HuH-7 (cell line): Measurements from ENCODE around the gene TMED10.

Source experiments
- DNase-seq: peaks from one replicate; pipeline ENCODE4 v3.0.0; 2011; ENCODE audit warnings: low spot score

Gene TMED10

DNA sequence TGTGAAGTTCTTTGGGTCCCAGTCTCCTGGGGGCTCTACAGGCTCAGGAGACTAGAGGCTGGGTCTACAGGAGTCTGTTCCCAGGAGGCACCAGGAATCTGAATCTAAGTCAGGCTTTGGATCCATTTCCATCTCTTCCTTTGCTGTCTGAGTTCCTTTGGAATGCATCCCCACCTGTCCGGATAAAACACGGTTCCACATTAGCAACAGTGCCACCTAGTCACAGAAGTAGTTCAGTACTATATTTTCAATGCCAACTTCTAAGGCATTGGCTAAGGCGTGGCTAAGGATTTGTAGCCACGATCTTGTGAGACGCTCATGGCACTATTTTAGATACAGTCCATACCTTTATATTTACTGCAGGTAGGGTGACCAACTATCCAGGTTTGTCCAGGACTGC, 91.9 kb downstream of the TMED10 start:
- DNase-seq, result no peak

DNA sequence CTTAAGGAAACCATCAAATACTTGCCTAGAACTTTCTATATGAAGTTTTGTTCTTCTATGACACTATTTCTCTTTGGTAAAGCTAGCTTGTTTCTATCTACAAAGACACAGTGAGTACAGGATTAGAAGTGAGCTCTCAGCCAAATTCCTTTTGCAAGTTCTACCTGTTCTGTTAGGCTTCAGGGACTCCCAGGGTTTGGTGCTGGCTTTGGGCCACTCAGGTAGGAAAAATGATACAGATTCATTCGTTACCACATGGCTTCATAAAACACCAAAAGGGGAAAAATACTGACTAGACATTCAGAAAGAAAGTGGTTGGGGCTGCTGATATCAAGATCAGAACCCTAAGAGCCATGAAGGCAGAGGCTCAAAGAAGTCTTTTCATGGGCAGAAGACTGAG, 93.1 kb downstream of the TMED10 start:
- no peak for DNase-seq

DNA sequence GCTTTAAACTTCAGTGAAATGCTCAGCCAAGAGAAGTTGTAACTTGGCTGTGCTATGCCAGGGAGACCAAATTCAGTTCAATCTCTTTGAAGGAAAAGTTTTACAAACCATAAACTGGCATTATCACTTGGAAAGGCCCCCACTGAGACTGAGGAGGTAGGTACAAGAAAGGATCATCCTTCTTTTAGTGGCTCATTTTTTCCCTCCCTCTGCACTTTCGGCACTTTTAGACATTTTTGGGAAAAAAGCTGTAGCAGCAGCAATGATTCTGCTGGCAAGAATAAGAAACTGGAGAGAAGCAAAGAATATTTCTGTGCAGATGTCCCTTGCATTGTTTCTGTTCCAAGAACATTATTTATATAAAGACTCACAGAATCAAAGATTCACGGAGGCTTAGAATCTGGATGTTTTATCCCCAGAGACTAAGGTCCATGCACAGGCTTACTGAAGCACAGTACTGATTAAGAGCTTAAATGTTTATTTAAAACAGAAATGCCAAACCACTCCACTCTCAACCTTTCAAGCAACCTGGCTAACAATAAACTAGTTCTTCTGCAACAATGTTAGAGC, 94.7 kb downstream of the TMED10 start:
- DNase-seq, result no peak
